H1 (cell line): ENCODE data around the gene TBPL2. TPM values are rescaled to one million over a fixed set of nuclear protein-coding genes. Genes with fewer than 3 reads are reported as not detected.

Experiments
- CTCF ChIA-PET: fragments of 300-600 bp; sonication (Branson Sonifier 250); formaldehyde crosslinking; loops from one replicate; lab custom pipeline; 2021; ENCODE audit not compliant: partially characterized antibody; lab: Charles Lee
- POLR2A ChIA-PET: fragments of 300-600 bp; sonication (Branson Sonifier 250); formaldehyde crosslinking; loops from one replicate; lab custom pipeline; 2021; ENCODE audit warnings: inconsistent platforms; ENCODE audit not compliant: partially characterized antibody; lab: Charles Lee
- DNase-seq, 2 experiments: peaks; one replicate each; pipeline versions ENCODE4 v3.0.0 to v3.0.0-alpha.2; 2010 to 2022; ENCODE audit warnings: low spot score in 2 of 2, low read depth in 1 of 2, mixed read lengths in 1 of 2
- FAIRE-seq: peaks from 2 replicates; lab custom pipeline; 2011; peaks lifted over from hg19 to GRCh38; lab: Jason Lieb, UNC
- H2AFZ ChIP-seq: 2 replicates; pipeline ENCODE4 v1.8.1; 2012; ENCODE audit warnings: low read length, inconsistent platforms
- H2AK5ac ChIP-seq: 2 replicates; pipeline ENCODE4 v1.6.1; 2013; ENCODE audit warnings: low read depth, low read length
- H2BK120ac ChIP-seq: replicated peaks from 2 replicates; pipeline ENCODE3; 2013; ENCODE audit warnings: low read depth, low read length, inconsistent platforms
- H2BK12ac ChIP-seq: 2 replicates; pipeline ENCODE4 v1.6.1; 2013; ENCODE audit warnings: low read depth, low read length
- H2BK15ac ChIP-seq: 2 replicates; pipeline ENCODE4 v1.6.1; 2013; ENCODE audit warnings: low read length
- H2BK20ac ChIP-seq: 2 replicates; pipeline ENCODE4 v1.6.1; 2013; ENCODE audit warnings: low read length
- H2BK5ac ChIP-seq: 2 replicates; pipeline ENCODE4 v1.6.1; 2013; ENCODE audit warnings: low read depth, low read length
- H3K14ac ChIP-seq: 2 replicates; pipeline ENCODE4 v1.6.1; 2013; ENCODE audit warnings: inconsistent platforms; ENCODE audit not compliant: insufficient read length
- H3K18ac ChIP-seq: 2 replicates; pipeline ENCODE4 v1.6.1; 2013; ENCODE audit warnings: low read length; ENCODE audit errors: extremely low read depth
- H3K23ac ChIP-seq: 2 replicates; pipeline ENCODE4 v1.6.1; 2013; ENCODE audit warnings: inconsistent platforms; ENCODE audit not compliant: insufficient read length
- H3K23me2 ChIP-seq: 2 replicates; pipeline ENCODE4 v1.6.1; 2013; ENCODE audit warnings: low read depth, low read length
- H3K27ac ChIP-seq: 2 replicates; pipeline ENCODE4 v1.6.1; 2011; ENCODE audit warnings: low read depth, low read length, inconsistent platforms
- H3K27me3 ChIP-seq, 4 experiments: replicated peaks in 1 of 4; 1 replicate in 1 of 4; 2 replicates in 3 of 4; pipeline versions ENCODE4 v1.6.1 to v1.8.1; 2011 to 2013; ENCODE audit warnings: low read length in 3 of 4, mild to moderate bottlenecking in 3 of 4, inconsistent platforms in 2 of 4, mixed read lengths in 2 of 4, moderate library complexity in 1 of 4; ENCODE audit not compliant: control insufficient read depth in 3 of 4, insufficient read depth in 3 of 4; ENCODE audit errors: extremely low read depth in 1 of 4
- H3K36me3 ChIP-seq, 4 experiments: 2 replicates each; pipeline versions ENCODE4 v1.6.1 to v1.8.1; 2011 to 2013; ENCODE audit warnings: mild to moderate bottlenecking in 4 of 4, low read length in 3 of 4, moderate library complexity in 2 of 4, control low read depth in 1 of 4, inconsistent platforms in 1 of 4; ENCODE audit not compliant: insufficient read depth in 4 of 4, control insufficient read depth in 2 of 4
- H3K4ac ChIP-seq: replicated peaks from 2 replicates; pipeline ENCODE3; 2013; ENCODE audit warnings: low read length, low read depth, mixed read lengths, inconsistent platforms; ENCODE audit not compliant: insufficient read length
- H3K4me1 ChIP-seq, 4 experiments: replicated peaks in 1 of 4; 1 replicate in 1 of 4; 2 replicates in 3 of 4; pipeline versions ENCODE4 v1.6.1 to v1.8.1; 2011 to 2013; ENCODE audit warnings: low read length in 3 of 4, inconsistent platforms in 2 of 4, mixed read lengths in 1 of 4; ENCODE audit not compliant: insufficient read depth in 4 of 4, control insufficient read depth in 3 of 4
- H3K4me2 ChIP-seq, 2 experiments: 2 replicates each; pipeline versions ENCODE4 v1.6.1 to v1.8.1; 2011 to 2013; ENCODE audit warnings: low read depth in 2 of 2, low read length in 2 of 2, control low read depth in 1 of 2, inconsistent platforms in 1 of 2, mild to moderate bottlenecking in 1 of 2; ENCODE audit not compliant: insufficient read depth in 1 of 2
- H3K4me3 ChIP-seq, 4 experiments: fragments of 200-600, 300-600 bp in 1 of 4; sonication (generic), shearing (Covaris generic), sonication (Bioruptor Twin) in 1 of 4; 2 replicates each; pipeline versions ENCODE4 v1.5.1 to v1.8.1; 2011 to 2016; ENCODE audit warnings: low read length in 4 of 4, low read depth in 3 of 4, control low read depth in 2 of 4, inconsistent platforms in 2 of 4, mild to moderate bottlenecking in 2 of 4, mixed read lengths in 1 of 4, moderate library complexity in 1 of 4; ENCODE audit not compliant: insufficient read depth in 2 of 4; ENCODE audit errors: extremely low read depth in 1 of 4
- H3K56ac ChIP-seq: replicated peaks from 2 replicates; pipeline ENCODE3; 2013; ENCODE audit warnings: low read depth, mild to moderate bottlenecking, mixed read lengths, low read length, inconsistent platforms; ENCODE audit not compliant: insufficient read length
- H3K79me1 ChIP-seq: 2 replicates; pipeline ENCODE4 v1.6.1; 2013; ENCODE audit warnings: low read depth, low read length, control low read depth
- H3K79me2 ChIP-seq, 2 experiments: 2 replicates each; pipeline versions ENCODE4 v1.6.1 to v1.8.1; 2012 to 2013; ENCODE audit warnings: low read length in 2 of 2, mild to moderate bottlenecking in 2 of 2, inconsistent platforms in 1 of 2; ENCODE audit not compliant: insufficient read depth in 2 of 2, control insufficient read depth in 1 of 2
- H3K9ac ChIP-seq, 4 experiments: replicated peaks in 1 of 4; 1 replicate in 1 of 4; 2 replicates in 3 of 4; pipeline versions ENCODE4 v1.6.1 to v1.8.1; 2011 to 2013; ENCODE audit warnings: low read depth in 3 of 4, low read length in 3 of 4, control low read depth in 2 of 4, mild to moderate bottlenecking in 2 of 4, moderate library complexity in 2 of 4, inconsistent platforms in 1 of 4; ENCODE audit errors: extremely low read depth in 1 of 4
- H3K9me3 ChIP-seq, 2 experiments: 2 replicates each; pipeline versions ENCODE4 v1.6.1 to v1.8.1; 2012 to 2013; ENCODE audit warnings: mild to moderate bottlenecking in 2 of 2, moderate library complexity in 2 of 2, control low read depth in 1 of 2, inconsistent platforms in 1 of 2, low read depth in 1 of 2, low read length in 1 of 2, mixed read lengths in 1 of 2; ENCODE audit not compliant: insufficient read depth in 2 of 2
- H4K20me1 ChIP-seq, 2 experiments: replicated peaks in 1 of 2; 2 replicates each; pipeline versions ENCODE3 to v1.8.1; 2011 to 2013; ENCODE audit warnings: inconsistent platforms in 2 of 2, low read length in 2 of 2, mild to moderate bottlenecking in 1 of 2; ENCODE audit not compliant: insufficient read depth in 2 of 2, control insufficient read depth in 1 of 2
- H4K5ac ChIP-seq: 2 replicates; pipeline ENCODE4 v1.6.1; 2013; ENCODE audit warnings: low read length, low read depth, mixed read lengths, inconsistent platforms; ENCODE audit not compliant: insufficient read length
- H4K8ac ChIP-seq: 2 replicates; pipeline ENCODE4 v1.8.0; 2013; ENCODE audit warnings: mild to moderate bottlenecking, moderate library complexity, low read length, inconsistent platforms; ENCODE audit not compliant: insufficient read depth; ENCODE audit errors: extremely low read depth
- H4K91ac ChIP-seq: replicated peaks from 2 replicates; pipeline ENCODE3; 2013; ENCODE audit warnings: low read length, mixed read lengths, inconsistent platforms; ENCODE audit not compliant: insufficient read length
- CHD2 ChIP-seq: IDR thresholded peaks from 2 replicates; pipeline ENCODE4 v1.6.1; 2012; ENCODE audit warnings: low read length, improper control_type of control experiment
- EZH2 ChIP-seq: fragments of 200-600 bp; sonication (generic); IDR thresholded peaks from 2 replicates; pipeline ENCODE4 v1.7.1; 2012; ENCODE audit warnings: low read depth, mild to moderate bottlenecking, moderate library complexity, low read length, inconsistent platforms; ENCODE audit not compliant: severe bottlenecking
- POLR2AphosphoS5 ChIP-seq: IDR thresholded peaks from 2 replicates; pipeline ENCODE4 v1.6.1; 2011; ENCODE audit warnings: low read depth, low read length
- RBBP5 ChIP-seq: IDR thresholded peaks from 2 replicates; pipeline ENCODE4 v1.7.1; 2012; ENCODE audit warnings: low read depth, mild to moderate bottlenecking, inconsistent platforms, low read length, moderate library complexity, borderline replicate concordance
- SIX5 ChIP-seq: IDR thresholded peaks from 2 replicates; pipeline ENCODE4 v1.6.1; 2011; ENCODE audit warnings: mild to moderate bottlenecking, low read depth, low read length
- SP1 ChIP-seq: IDR thresholded peaks from 2 replicates; pipeline ENCODE4 v1.6.1; 2011; ENCODE audit warnings: low read depth, low read length
- WGBS, 2 experiments: shearing (Covaris generic) in 1 of 2; methylation state at CpG; one replicate each; pipeline versions ENCODE4 v1.1.6 to v1.1.7; 2013 to 2015; ENCODE audit warnings: low lambda C conversion rate in 2 of 2, mixed read lengths in 2 of 2, inconsistent platforms in 1 of 2, low coverage in 1 of 2, missing lambda C conversion rate in 1 of 2; ENCODE audit not compliant: insufficient replicate concordance in 2 of 2, insufficient coverage in 1 of 2, insufficient read length in 1 of 2; ENCODE audit errors: extremely low coverage in 1 of 2, missing lambda C conversion rate in 1 of 2; 5-methylcytosine and 5-hydroxymethylcytosine counted together
- polyA plus RNA-seq, 7 experiments: library from polyadenylated mRNA; depleted of rRNA in 3 of 7; stranded (reverse) in 5 of 7; unstranded in 2 of 7; fragments of >200 nt in 5 of 7; fragments of 200-250 nt in 2 of 7; gene quantifications; 1 replicate in 5 of 7; 2 replicates in 1 of 7; 4 replicates in 1 of 7; pipeline versions ENCODE4 v1.2.1 to v1.2.3, GENCODE V29; 2011 to 2013; ENCODE audit warnings: missing spikeins in 2 of 7, mixed read lengths in 2 of 7
- total RNA-seq: library from RNA; stranded (reverse); fragmentation: NEBNext Ultra II Directional; extraction: Animal tissue kit (Norgen Biotek cat#: 25700); gene quantifications from 2 replicates; pipeline ENCODE4 v1.2.1, GENCODE V29; 2021

The TBPL2 gene
- total and polyA plus RNA-seq, 2 of the 8 experiments (the other 6 are each of a cell fraction or from before 2014, with no cell fraction given) = 0.03 TPM; not detected in 1

GRCh38 chr14:55418411-55418810 lies 22.0 kb downstream of the TBPL2 start:
- Histone ChIP-seq H3K14ac (no peak overlapping the region), H3K27me3 (no peaks in the 10 kb centered on the region), H3K9me3 (no peaks in the 10 kb centered on the region), H3K4me1 (no peaks in the 10 kb centered on the region; a peak in 1 of 7 replicates), H3K18ac (no peak overlapping the region), H2BK20ac (no peak overlapping the region), H2AFZ (no peak overlapping the region), H2AK5ac (no peak overlapping the region), H3K23me2 (no peaks in the 10 kb centered on the region), H3K4me3 (no peak overlapping the region), H3K27ac (no peak overlapping the region), H2BK5ac (no peak overlapping the region), H3K36me3 (no peaks in the 10 kb centered on the region), H3K9ac (no peak overlapping the region), H4K91ac (no peak overlapping the region), H4K8ac (no peak overlapping the region), H2BK15ac (no peak overlapping the region), H2BK120ac (no peak overlapping the region), H3K79me2 (no peaks in the 10 kb centered on the region), H3K23ac (no peak overlapping the region), H4K5ac (no peak overlapping the region), H4K20me1 (no peaks in the 10 kb centered on the region), H3K4ac (no peak overlapping the region), H3K4me2 (no peak overlapping the region), H2BK12ac (no peak overlapping the region), H3K56ac (no peak overlapping the region), H3K79me1 (no peaks in the 10 kb centered on the region)
- DNase-seq (no peak), FAIRE-seq (no peak)
- TF ChIP-seq SIX5 (no peak), RBBP5 (no peak), SP1 (no peak), POLR2AphosphoS5 (no peak), CHD2 (no peak), EZH2 (no peak)
- WGBS, 2 experiments = 87% methylated on average over 6 of the region's 6 CpGs; no CpG with 5 or more reads in 1 of the 2 experiments
- POLR2A ChIA-PET = interaction anchor here (0.7 kb wide), 1 partner anchor 232 kb away, joined by 3 read pairs; no protein-coding TSS in a partner anchor
- CTCF ChIA-PET = interaction anchor here (0.7 to 5.9 kb wide), 13 partner anchors 8 to 1072 kb away, joined by 3 to 65 read pairs (median 3); partner anchors contain the start of gene TBPL2
